HG03460 (cell line): ENCODE results near the gene PET117.
A peak's percentile ranks its signal among the peaks of the same experiment; 100 is the strongest.
"Not testable (repeated sequence)": the region's sequence is repeated elsewhere in the genome, so short reads cannot be mapped to it uniquely, and the experiment has no call there.

ENCODE experiments used
- ATAC-seq: cut with Tn5 transposase; IDR thresholded peaks from one replicate; pipeline ENCODE4 v1.9.1; 2021; ENCODE audit not compliant: unreplicated experiment

PET117 gene

GRCh38 chr20:18137412-18138265 is at the start of gene PET117, which contains the start of gene KAT14:
PET117 (plus strand) TSS chr20:18137863; CDS start chr20:18137956, 93 bp downstream.
KAT14 (plus strand) TSS chr20:18137863; CDS start chr20:18142661, 4,798 bp downstream.
- peak; percentile 88 for ATAC-seq

- ATAC-seq = not testable (repeated sequence)
These were observed 49.4 kb upstream of the PET117 start for GRCh38 chr20:18088298-18088697.

DNA sequence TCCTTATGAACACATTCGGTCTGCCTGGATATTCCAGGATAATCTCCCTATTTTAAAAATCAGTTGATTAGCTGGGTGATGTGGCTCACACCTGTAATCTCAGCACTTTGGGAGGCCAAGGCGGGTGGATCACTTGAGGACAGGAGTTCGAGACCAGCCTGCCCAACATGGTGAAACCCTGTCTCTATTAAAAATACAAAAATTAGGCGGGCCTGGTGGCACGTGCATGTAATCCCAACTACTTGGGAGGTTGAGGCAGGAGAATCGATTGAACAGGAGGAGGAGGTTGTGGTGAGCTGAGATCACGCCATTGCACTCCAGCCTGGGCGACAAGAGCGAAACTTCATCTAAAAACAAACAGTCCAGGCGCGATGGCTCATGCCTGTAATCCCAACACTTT is 48.8 kb upstream of the PET117 start:
- ATAC-seq = not testable (repeated sequence)

DNA sequence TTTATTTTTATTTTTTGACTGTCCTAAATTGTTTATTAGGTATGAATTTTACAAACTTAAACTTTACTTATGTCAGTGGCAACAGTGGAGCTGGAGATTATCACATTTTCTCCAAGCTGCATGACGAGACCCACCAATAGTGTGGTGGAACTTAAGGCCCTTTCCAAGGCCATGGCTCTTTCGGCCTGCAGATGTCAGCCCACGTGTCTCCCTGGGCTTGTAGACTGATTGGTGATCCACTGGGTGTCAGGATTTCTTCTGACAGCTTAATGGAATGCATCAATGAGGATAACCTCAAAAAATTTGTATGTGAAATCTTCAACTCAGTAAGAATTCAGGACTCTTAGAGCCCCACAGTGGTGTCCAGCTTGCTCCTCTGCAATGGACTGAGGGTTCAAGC is 47.6 kb upstream of the PET117 start:
- no peak for ATAC-seq

- ATAC-seq = no peak
These were observed 47.2 kb upstream of the PET117 start for GRCh38 chr20:18090477-18090876.

DNA sequence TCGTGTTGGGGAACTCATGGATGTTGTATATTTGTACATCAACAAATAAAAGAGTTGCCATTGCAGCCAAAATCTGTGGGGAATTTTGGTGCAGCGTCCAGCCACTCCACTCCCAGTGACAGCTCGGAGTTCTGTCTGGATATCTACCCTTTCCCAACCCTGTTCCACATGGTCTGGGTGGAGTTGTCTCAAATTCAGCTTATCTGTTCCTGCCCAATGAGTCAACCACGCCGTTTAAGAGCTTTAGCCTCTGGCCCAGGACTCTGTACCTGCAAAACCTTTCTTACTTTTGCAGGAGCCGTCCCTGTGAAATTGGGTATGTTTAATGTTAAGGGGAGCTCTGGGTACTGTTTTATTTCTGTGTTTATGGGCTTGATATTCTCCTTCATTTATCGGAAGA is 46.0 kb upstream of the PET117 start:
- ATAC-seq = no peak

DNA sequence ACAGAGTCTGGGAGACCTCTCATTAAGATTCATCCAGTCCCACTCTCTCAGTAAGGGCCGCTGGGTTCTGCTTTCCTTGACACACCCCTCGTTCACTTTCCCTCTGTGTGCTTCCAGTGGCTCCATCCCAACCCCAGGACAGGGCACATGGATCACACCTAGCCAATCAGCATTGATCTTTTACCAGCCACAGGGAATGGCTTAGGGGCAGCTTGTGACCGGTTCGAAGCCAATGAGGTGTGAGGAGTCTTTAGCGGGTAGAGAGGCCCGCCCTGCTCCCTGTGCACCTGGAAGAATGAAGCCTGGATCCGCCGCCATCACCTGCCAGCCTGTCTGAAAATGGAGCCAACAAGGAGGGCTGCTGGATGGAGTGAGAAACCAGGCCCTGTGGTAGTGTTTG is 44.8 kb upstream of the PET117 start:
- no peak for ATAC-seq

- no peak for ATAC-seq
These were observed 44.3 kb upstream of the PET117 start for GRCh38 chr20:18093388-18093787.

GRCh38 chr20:18094191-18094590 is 43.5 kb upstream of the PET117 start:
- no peak for ATAC-seq

GRCh38 chr20:18100569-18100968 is 37.1 kb upstream of the PET117 start:
- not testable (repeated sequence) for ATAC-seq

- ATAC-seq = no peak
These were observed 36.4 kb upstream of the PET117 start for GRCh38 chr20:18101125-18101810.

- ATAC-seq = no peak
These were observed 34.2 kb upstream of the PET117 start for GRCh38 chr20:18103497-18103896.

- no peak for ATAC-seq
These were observed 29.3 kb upstream of the PET117 start for GRCh38 chr20:18108326-18108725.

DNA sequence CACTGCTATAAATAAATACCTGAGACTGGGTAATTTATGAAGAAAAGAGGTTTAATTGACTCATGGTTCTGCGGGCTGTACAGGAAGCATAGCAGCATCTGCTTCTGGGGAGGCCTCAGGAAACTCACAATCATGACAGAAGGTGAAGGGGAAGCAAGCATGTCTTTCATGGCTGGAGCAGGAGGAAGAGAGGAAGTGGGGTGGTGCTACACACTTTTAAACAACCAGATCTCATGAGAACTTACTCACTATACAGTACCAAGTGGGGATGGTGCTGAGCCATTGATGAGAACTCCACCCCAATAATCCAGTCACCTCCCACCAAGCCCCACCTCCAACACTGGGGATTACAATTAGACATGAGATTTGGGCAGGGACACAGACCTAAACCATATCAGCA is 9.1 kb upstream of the PET117 start:
- ATAC-seq = not testable (repeated sequence)

- ATAC-seq = no peak
These were observed 5.0 kb upstream of the PET117 start for GRCh38 chr20:18132663-18133062.

GRCh38 chr20:18133962-18134361 is 3.7 kb upstream of the PET117 start:
- ATAC-seq = no peak

DNA sequence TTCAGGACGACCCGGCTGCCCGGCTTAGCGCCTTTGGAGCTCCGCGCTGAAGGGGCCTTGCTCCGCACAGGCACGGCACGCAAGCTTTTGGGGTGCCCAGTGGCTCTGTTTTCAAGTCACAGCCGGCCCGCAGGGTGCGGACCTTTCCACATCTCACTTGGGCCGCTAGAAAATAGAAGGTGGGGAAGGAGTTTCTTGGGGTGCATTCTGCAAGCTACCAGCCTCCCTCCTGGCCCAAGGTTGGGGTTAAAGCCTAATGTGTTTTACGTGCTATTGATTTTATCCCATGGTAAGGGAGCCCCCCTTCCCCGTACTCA is 561 bp downstream of the PET117 start:
- peak; percentile 33 for ATAC-seq

GRCh38 chr20:18138639-18139583 is 1.2 kb downstream of the PET117 start:
- no peak for ATAC-seq

DNA sequence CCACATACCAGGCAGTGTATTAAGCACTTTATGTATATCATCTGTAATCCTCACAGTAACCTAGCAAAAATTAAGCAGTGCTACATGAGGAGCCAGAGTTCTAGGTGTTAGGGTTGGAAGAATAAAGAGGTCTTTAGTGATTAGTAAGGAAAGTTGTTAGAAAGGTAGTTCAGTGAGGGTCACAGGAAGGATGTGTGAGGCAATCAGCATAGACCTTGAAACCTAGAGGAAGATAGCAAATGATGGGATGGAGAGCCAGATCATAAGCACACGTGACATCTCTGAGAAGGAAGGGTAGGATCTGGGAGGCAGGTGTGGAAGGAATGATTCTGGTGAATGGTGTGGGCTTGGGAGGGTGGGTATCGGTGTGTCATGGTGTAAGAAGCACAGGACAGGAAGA is 2.2 kb downstream of the PET117 start:
- ATAC-seq = no peak

DNA sequence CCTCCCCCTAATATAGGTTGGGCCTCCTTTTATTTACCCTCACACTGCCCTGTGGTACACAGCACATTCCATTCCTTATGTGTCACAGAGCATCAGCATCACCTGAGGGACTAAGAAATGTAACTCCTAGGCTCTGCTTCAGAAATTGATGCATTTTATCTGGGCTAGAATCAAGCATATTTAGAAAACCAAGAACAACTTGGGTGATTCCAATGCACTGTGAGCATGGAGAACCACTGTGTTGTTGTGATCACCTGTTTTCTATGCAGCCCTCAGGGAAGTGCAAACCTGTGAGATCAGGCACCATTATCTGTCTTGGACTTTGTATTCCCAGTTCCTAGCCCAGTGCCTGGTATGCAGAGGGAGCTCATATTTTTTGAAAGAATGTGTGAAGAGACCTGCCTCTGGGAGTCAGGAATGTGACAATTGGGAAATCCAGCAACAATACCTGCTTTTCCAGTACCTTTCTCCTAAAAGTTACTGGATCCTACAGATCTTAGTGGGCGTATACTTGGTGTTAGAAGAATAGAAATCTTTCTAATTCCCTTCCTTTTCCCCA is 7.0 kb downstream of the PET117 start:
- ATAC-seq = no peak

DNA sequence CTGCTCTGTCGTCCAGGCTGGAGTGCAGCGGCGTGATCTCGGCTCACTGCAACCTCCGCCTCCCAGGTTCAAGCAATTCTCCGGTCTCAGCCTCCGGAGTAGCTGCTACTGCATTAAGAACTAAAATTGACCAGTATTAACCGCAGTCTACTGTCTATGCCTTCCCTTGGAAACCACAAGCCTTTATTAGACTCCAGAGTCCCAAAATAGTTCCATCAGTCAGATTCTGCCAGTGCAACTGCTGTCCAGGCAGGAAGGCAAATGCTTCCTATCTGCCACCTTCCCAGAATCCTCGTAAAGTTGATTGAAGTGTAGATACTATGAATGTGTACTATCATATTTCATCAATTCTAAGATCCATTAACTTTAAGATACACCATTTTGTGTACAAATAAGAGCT is 16.7 kb downstream of the PET117 start:
- no peak for ATAC-seq
